ENCODE results near the gene HADHA. TPM values are rescaled to one million over a fixed set of nuclear protein-coding genes. Genes with fewer than 3 reads are reported as not detected.

Gene HADHA
- total RNA-seq, 1 experiment from 2014 or later: 58.9 TPM

DNA sequence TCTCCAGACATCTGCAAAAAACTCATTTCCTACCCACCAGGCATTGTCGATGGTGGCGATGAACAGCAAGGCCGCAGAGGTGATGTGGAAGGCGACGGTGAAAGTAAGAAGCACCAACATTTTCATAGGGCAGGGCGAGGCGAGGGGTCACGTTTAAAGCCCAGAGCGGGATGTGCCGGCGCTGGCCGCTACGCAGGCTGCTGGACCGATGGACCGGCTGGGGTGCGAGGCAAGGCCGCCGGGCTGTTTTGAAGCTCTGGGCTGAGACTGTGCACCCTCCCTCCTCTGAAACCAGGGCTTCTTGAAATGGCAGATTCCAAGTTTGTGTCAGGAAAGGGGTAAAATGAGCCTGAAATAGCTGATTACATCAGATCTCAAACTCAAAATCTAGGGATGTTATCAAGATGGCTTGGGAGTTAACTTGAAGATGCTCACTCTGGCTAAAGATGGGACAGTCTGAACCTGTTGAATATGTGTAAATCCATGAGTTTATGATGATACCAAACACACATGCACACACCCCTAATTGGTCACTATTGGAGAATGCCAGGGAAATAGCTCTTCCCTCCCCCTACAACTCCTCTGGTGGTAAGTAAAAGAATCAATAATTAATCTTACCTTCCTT lies 103.2 kb downstream of the HADHA start:
- no peak for DNase-seq (ENCODE audit: low spot score)

Other genes with a start within 250 kb of the HADHA start
- gene RAB10, start 210.5 kb downstream of the HADHA start, total RNA-seq (2014; rRNA removed; shearing (Covaris generic)): 118 and 135 TPM in 2 replicates
- gene GAREM2, start 71.5 kb downstream of the HADHA start, total RNA-seq (2014; rRNA removed; shearing (Covaris generic)): 0.33 and 0.55 TPM in 2 replicates
- gene HADHB, start 307 bp upstream of the HADHA start, total RNA-seq (2014; rRNA removed; shearing (Covaris generic)): 25.2 and 26.6 TPM in 2 replicates
- gene SELENOI, start 101.5 kb upstream of the HADHA start, total RNA-seq (2014; rRNA removed; shearing (Covaris generic)): 23.6 and 32.9 TPM in 2 replicates
- gene ADGRF3, start 102.2 kb upstream of the HADHA start, total RNA-seq (2014; rRNA removed; shearing (Covaris generic)): 0.16 and 0.28 TPM in 2 replicates
- not detected in 2 replicates for gene DRC1, start 157.3 kb upstream of the HADHA start, total RNA-seq (2014; rRNA removed; shearing (Covaris generic))
- under 0.01 TPM in 1 of 2 replicates, not detected in the other for gene OTOF, start 233.5 kb upstream of the HADHA start, total RNA-seq (2014; rRNA removed; shearing (Covaris generic))

All from HT-29 (cell line).